ENCODE data around the gene SERPINB6. TPM values are rescaled to one million over a fixed set of nuclear protein-coding genes. Genes with fewer than 3 reads are reported as not detected.

Gene SERPINB6
- total and polyA plus RNA-seq, 8 donors: 79.1 to 281 (median 156) TPM

DNA sequence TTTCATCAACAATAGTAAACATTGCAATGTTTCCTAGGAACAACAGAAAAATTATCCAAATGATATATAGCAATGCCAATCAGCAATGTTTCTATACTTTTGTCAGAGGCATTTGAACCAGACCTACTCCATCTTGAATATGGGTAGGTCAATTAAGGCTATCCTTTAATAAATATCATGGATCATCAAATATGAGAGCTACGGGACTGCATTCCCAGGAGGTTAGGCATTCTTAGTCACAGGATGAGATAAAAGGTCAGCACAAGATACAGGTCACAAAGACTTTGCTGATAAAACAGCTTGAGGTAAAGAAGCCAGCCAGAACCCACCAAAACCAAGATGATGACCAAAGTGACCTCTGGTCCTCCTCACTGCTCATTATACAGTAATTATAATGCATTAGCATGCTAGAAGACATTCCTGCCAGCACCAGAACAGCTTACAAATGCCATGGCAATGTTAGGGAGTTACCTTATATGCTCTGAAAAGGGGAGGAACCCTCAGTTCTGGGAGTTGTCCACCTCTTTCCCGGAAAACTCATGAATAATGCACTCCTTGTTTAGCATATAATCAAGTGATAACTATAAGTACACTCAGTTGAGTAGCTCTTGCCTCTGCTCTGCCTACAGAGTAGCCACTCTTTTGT is 8.6 kb upstream of the SERPINB6 start:
- H3K27ac ChIP-seq: peak overlapping the region; percentile 64 to 84 (median 68)
- TF ChIP-seq EP300 (IDR thresholded peaks at IDR 0.05) (no peak), POLR2AphosphoS5 (IDR thresholded peaks at IDR 0.05) (peak in 2 of 3 donors; percentile 18 to 44), POLR2A (IDR thresholded peaks at IDR 0.05) (no peak)
- TF ChIP-seq, protein P1, sequence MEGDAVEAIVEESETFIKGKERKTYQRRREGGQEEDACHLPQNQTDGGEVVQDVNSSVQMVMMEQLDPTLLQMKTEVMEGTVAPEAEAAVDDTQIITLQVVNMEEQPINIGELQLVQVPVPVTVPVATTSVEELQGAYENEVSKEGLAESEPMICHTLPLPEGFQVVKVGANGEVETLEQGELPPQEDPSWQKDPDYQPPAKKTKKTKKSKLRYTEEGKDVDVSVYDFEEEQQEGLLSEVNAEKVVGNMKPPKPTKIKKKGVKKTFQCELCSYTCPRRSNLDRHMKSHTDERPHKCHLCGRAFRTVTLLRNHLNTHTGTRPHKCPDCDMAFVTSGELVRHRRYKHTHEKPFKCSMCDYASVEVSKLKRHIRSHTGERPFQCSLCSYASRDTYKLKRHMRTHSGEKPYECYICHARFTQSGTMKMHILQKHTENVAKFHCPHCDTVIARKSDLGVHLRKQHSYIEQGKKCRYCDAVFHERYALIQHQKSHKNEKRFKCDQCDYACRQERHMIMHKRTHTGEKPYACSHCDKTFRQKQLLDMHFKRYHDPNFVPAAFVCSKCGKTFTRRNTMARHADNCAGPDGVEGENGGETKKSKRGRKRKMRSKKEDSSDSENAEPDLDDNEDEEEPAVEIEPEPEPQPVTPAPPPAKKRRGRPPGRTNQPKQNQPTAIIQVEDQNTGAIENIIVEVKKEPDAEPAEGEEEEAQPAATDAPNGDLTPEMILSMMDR (IDR thresholded peaks at IDR 0.05): no peak
- 26 to 46% (median 34%) methylated on average over 2 of the region's 2 CpGs for WGBS, 5 donors
- no peaks in the 10 kb centered on the region for H3K36me3 ChIP-seq
- DNase-seq: peak in 1 of 2 donors; percentile 83
- H3K9me3 ChIP-seq: no peaks in the 10 kb centered on the region
- no peaks in the 10 kb centered on the region for H3K27me3 ChIP-seq
- peaks cover 16 to 45% (median 26%) of the 10 kb centered on the region in 4 donors for H3K4me1 ChIP-seq
- no peak overlapping the region for H3K4me3 ChIP-seq
- intact Hi-C loops (cut with DNase I; ENCODE audit: low total_unique reads): no loop called here

DNA sequence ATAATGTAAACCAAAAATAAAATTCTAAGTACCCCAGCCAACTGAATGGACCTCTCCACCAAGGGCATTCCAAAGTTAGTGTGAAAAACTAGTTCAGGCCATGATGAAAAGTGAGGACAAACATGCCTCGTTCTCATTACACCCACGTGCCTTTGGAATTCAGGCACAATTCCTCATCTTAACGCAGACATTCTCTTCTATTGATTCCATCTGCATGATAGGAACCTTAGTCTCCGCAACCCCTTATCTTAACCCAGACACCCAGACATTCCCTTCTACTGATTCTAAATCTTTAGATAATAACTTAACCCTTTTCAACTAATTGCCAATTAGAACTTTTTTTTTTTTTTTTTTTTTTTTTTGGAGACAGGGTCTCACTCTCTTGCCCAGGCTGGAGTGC is 7.6 kb upstream of the SERPINB6 start:
- WGBS, 5 donors: 74 to 83% (median 80%) methylated on average over 4 of the region's 4 CpGs
- intact Hi-C loops (cut with DNase I; ENCODE audit: low total_unique reads): no loop called here
- no peak for DNase-seq
- Histone ChIP-seq H3K27ac (no peak overlapping the region), H3K36me3 (no peaks in the 10 kb centered on the region), H3K4me1 (peaks cover 16 to 40% (median 26%) of the 10 kb centered on the region in 4 donors), H3K4me3 (no peak overlapping the region), H3K27me3 (no peaks in the 10 kb centered on the region), H3K9me3 (no peaks in the 10 kb centered on the region)
- TF ChIP-seq POLR2AphosphoS5 (IDR thresholded peaks at IDR 0.05) (no peak), EP300 (IDR thresholded peaks at IDR 0.05) (no peak), POLR2A (IDR thresholded peaks at IDR 0.05) (no peak)
- TF ChIP-seq, protein P1 (IDR thresholded peaks at IDR 0.05): no peak

DNA sequence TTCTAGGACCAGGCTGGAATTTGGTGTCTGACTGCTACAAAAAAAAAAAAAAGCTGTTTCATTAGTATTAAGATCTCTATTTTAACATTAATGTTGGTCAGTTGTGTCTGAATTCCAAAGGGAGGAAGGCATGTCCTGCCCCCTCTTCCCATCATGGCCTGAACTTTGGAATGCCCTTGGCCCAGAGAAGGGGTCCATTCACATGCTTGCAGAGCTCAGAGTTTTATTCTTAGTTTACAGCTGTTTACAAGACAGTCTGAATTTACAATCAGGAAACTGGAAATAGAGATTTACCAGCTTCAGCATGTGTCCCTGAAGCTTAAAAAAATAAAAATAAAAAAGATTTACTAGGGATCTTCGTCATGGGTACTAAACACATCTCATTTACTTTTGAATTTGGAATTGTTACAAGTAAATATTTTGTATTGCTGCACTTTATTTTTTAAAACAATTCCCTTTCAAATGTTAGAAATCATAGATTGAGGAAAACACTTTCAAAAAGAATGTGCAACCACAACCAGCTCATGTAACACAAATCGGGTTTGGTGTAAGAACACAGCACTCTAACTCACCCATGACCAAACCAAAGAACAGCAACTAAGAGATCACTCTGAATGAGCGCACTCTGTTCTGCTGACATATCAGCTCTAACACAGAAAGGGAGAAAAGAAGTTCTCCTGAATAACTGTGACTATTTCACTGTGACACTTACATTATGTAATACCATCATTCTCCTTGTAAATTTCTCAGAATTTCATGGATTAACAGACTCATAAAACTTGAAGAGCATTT is 6.6 kb upstream of the SERPINB6 start:
- no peak for DNase-seq

DNA sequence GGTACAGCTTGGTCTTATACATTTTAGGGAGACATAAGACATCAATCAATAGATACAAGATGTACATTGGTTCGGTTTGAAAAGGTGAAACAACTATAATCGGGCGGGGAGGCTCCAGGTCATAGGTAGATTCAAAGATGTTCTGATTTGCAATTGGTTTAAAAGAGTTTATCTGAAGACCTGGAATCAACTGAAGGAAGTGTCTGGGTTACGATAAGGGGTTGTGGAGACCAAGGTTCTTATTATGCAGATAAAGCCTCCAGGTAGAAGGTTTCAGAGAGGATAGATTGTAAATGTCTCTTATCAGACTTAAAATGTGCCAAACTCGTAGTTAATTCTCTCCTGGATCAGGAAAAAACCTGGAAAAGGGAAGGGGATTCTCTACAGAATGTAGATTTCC is 5.9 kb upstream of the SERPINB6 start:
- DNase-seq: no peak
- no peaks in the 10 kb centered on the region for H3K36me3 ChIP-seq
- H3K27me3 ChIP-seq: no peaks in the 10 kb centered on the region
- H3K4me3 ChIP-seq: no peak overlapping the region
- peaks cover 16 to 35% (median 22%) of the 10 kb centered on the region in 4 donors for H3K4me1 ChIP-seq
- TF ChIP-seq POLR2AphosphoS5 (IDR thresholded peaks at IDR 0.05) (no peak), EP300 (IDR thresholded peaks at IDR 0.05) (no peak), POLR2A (IDR thresholded peaks at IDR 0.05) (no peak)
- TF ChIP-seq, protein P1 (IDR thresholded peaks at IDR 0.05): no peak
- intact Hi-C loops (cut with DNase I; ENCODE audit: low total_unique reads): no loop called here
- H3K27ac ChIP-seq: no peak overlapping the region
- no peaks in the 10 kb centered on the region for H3K9me3 ChIP-seq
- WGBS, 5 donors: 66 to 88% (median 85%) methylated on average over 5 of the region's 5 CpGs

More for the DNA sequence above, 6.6 kb upstream of the SERPINB6 start:
- 74 to 83% (median 79%) methylated on average over 3 of the region's 3 CpGs for WGBS, 5 donors
- no peaks in the 10 kb centered on the region for H3K36me3 ChIP-seq
- H3K27ac ChIP-seq: no peak overlapping the region
- no peak for TF ChIP-seq POLR2A (IDR thresholded peaks at IDR 0.05)
- H3K4me1 ChIP-seq: peaks cover 16 to 38% (median 26%) of the 10 kb centered on the region in 4 donors
- H3K4me3 ChIP-seq: no peak overlapping the region
- H3K27me3 ChIP-seq: no peaks in the 10 kb centered on the region
- intact Hi-C loops (cut with DNase I; ENCODE audit: low total_unique reads): no loop called here
- no peaks in the 10 kb centered on the region for H3K9me3 ChIP-seq

Measured in stomach (tissue), 9 donors.